ENCODE results near the gene COPG1.

- TF ChIP-seq ZNF274 (IDR thresholded peaks at IDR 0.05; ENCODE audit: low read depth, low read length) (no peak), YY1 (IDR thresholded peaks at IDR 0.05; ENCODE audit: insufficient read depth, insufficient read length) (no peak)
Measured at GRCh38 chr3:129252748-129253147, 3.3 kb downstream of the COPG1 start.
